ENCODE data around the gene SLC35E1. TPM values are rescaled to one million over a fixed set of nuclear protein-coding genes. Genes with fewer than 3 reads are reported as not detected.

The SLC35E1 gene
- total RNA-seq, 3 donors from 2014 or later = 33.0 to 44.9 (median 39.2) TPM

GRCh38 chr19:16571283-16571682 is 932 bp downstream of the SLC35E1 start:
- Histone ChIP-seq H3K27me3 (no peaks in the 10 kb centered on the region), H3K27ac (peak overlapping the region; percentile 90 to 92), H3K36me3 (no peaks in the 10 kb centered on the region), H3K4me3 (peak overlapping the region; percentile 80 to 94 (median 84)), H3K9me3 (no peaks in the 10 kb centered on the region), H3K4me1 (peaks cover 4 to 26% of the 10 kb centered on the region in 2 donors)
- TF ChIP-seq POLR2AphosphoS5 (IDR thresholded peaks at IDR 0.05) = no peak
- intact Hi-C loops (cut with DNase I; ENCODE audit: low total_unique reads) = no loop called here
- DNase-seq (ENCODE audit: low spot score in 2 of 2) = no peak

DNA sequence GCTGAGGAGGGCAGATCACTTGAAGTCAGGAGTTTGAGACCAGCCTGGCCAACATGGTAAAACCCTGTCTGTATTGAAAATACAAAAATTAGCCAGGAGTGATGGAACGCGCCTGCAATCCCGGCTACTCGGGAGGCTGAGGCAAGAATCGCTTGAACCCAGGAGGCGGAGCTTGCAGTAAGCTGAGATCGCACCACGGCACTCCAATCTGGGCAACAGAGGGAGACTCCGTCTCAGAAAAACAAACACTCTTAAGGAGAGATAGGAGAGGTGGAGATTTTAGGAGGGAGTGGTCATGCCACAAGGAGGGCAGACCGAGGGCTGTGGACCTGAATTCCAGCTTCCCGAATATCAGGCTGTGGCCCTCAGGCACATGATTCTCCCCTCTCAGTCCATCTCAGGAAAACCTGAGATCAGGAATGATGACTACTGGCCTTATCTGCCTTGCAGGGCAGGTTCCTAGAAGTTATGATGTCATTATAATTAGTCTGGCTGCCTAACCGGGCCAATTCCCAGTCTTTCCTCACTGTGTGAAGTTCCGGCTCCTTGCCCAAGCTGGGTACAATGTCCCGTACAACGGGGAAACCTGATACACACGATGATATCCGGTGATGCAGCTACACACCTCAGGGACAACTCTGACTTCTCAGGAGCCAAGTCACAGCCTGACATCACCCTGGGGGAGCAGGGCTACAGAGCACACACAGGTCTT is 2.5 kb downstream of the SLC35E1 start:
- H3K27ac ChIP-seq = peak overlapping the region; percentile 63 to 79
- peak overlapping the region in 1 of 3 donors; percentile 29 for H3K4me3 ChIP-seq
- peaks cover 4 to 26% of the 10 kb centered on the region in 2 donors for H3K4me1 ChIP-seq
- no peak for DNase-seq (ENCODE audit: low spot score in 2 of 2)
- no peaks in the 10 kb centered on the region for H3K27me3 ChIP-seq
- no peak for TF ChIP-seq POLR2AphosphoS5 (IDR thresholded peaks at IDR 0.05)
- no peak for TF ChIP-seq POLR2A (IDR thresholded peaks at IDR 0.05)
- intact Hi-C loops (cut with DNase I; ENCODE audit: low total_unique reads) = no loop called here
- no peaks in the 10 kb centered on the region for H3K9me3 ChIP-seq
- no peaks in the 10 kb centered on the region for H3K36me3 ChIP-seq

DNA sequence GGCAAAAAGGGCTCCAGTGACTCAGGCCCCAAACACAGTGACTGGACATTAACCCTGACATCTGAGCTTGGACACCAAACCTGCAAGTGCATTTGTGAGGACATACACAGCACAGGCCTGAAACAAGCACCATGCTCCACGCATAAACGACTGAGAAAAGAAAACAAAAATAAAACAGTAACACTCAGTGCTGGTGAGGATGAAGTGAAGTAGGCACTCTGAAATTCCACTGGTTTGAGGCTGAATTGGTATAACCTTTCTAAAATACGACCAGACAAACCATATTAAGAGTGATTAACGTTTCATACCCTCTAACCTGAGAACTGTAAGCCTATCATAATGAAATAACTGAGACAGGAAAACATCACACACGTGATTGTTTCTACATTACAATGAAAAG is 5.5 kb downstream of the SLC35E1 start:
- intact Hi-C loops (cut with DNase I; ENCODE audit: low total_unique reads) = no loop called here

DNA sequence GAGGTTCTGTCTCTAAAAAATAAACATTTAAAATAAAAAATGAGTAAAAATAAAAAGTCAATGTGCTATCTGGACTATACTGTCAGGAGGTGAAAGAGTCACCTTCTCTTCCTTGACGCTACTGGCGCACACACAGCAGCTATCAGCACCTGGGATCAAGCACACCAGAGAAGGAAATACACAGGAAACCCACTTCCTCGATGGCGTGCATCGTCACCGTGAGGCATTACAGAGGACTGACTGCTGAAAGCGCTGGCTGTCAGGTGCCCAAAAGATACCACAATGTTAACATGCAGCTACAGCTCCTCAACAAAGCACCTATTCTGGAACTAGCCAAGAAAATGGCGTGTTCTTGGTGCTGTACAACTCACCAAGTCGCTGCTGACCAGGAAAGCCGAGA is 6.1 kb downstream of the SLC35E1 start:
- H3K4me3 ChIP-seq = no peak overlapping the region
- H3K9me3 ChIP-seq = no peaks in the 10 kb centered on the region
- TF ChIP-seq POLR2AphosphoS5 (IDR thresholded peaks at IDR 0.05) = peak in 1 of 3 donors; percentile 28
- no peak for TF ChIP-seq POLR2A (IDR thresholded peaks at IDR 0.05)
- DNase-seq (ENCODE audit: low spot score in 2 of 2) = peak in 1 of 2 donors; percentile 45
- peaks cover 0 to 3% of the 10 kb centered on the region in 2 donors for H3K4me1 ChIP-seq
- no peaks in the 10 kb centered on the region for H3K27me3 ChIP-seq
- intact Hi-C loops (cut with DNase I; ENCODE audit: low total_unique reads) = no loop called here
- H3K36me3 ChIP-seq = no peaks in the 10 kb centered on the region
- H3K27ac ChIP-seq = peak overlapping the region in 1 of 2 donors; percentile 57

More for the DNA sequence above, 5.5 kb downstream of the SLC35E1 start:
- Histone ChIP-seq H3K4me1 (peaks cover 0 to 8% of the 10 kb centered on the region in 2 donors), H3K9me3 (no peaks in the 10 kb centered on the region), H3K27ac (peak overlapping the region in 1 of 2 donors; percentile 57), H3K36me3 (no peaks in the 10 kb centered on the region), H3K4me3 (no peak overlapping the region), H3K27me3 (no peaks in the 10 kb centered on the region)
- TF ChIP-seq CTCF (IDR thresholded peaks at IDR 0.05) = no peak
- no peak for TF ChIP-seq POLR2AphosphoS5 (IDR thresholded peaks at IDR 0.05)
- TF ChIP-seq POLR2A (IDR thresholded peaks at IDR 0.05) = no peak
- no peak for DNase-seq (ENCODE audit: low spot score in 2 of 2)

- Histone ChIP-seq H3K4me1 (no peaks in the 10 kb centered on the region), H3K36me3 (no peaks in the 10 kb centered on the region), H3K27me3 (no peaks in the 10 kb centered on the region), H3K9me3 (no peaks in the 10 kb centered on the region), H3K27ac (no peak overlapping the region), H3K4me3 (no peak overlapping the region)
- intact Hi-C loops (cut with DNase I; ENCODE audit: low total_unique reads) = no loop called here
- TF ChIP-seq POLR2AphosphoS5 (IDR thresholded peaks at IDR 0.05) (no peak), CTCF (IDR thresholded peaks at IDR 0.05) (no peak), POLR2A (IDR thresholded peaks at IDR 0.05) (no peak)
- DNase-seq (ENCODE audit: low spot score in 2 of 2) = no peak
These were observed 7.4 kb downstream of the SLC35E1 start for GRCh38 chr19:16564842-16565241.

GRCh38 chr19:16562608-16563025 is 9.6 kb downstream of the SLC35E1 start:
- intact Hi-C loops (cut with DNase I; ENCODE audit: low total_unique reads) = no loop called here
- no peak overlapping the region for H3K4me3 ChIP-seq
- H3K4me1 ChIP-seq = no peaks in the 10 kb centered on the region
- no peaks in the 10 kb centered on the region for H3K36me3 ChIP-seq
- no peaks in the 10 kb centered on the region for H3K27me3 ChIP-seq
- H3K9me3 ChIP-seq = no peaks in the 10 kb centered on the region
- no peak for DNase-seq (ENCODE audit: low spot score in 2 of 2)
- TF ChIP-seq CTCF (IDR thresholded peaks at IDR 0.05) (no peak), POLR2AphosphoS5 (IDR thresholded peaks at IDR 0.05) (no peak), POLR2A (IDR thresholded peaks at IDR 0.05) (no peak)
- H3K27ac ChIP-seq = no peak overlapping the region

All from breast epithelium (tissue), 4 donors.